Stimulated activated naive CD8-positive, alpha-beta T cell treated with anti-CD3 and anti-CD28 coated beads, Interleukin-15, Interleukin-2, amounts not matched to agents 100 U/mL and 50 U/mL, for 24 hours (primary cell): ENCODE data around the gene WNT9A.

Experiments used
- ATAC-seq: fragments of 150-1000 bp; cut with Tn5 transposase; one replicate; pipeline ENCODE4 v1.10.0; 2021
- DNase-seq: peaks from one replicate; pipeline ENCODE4 v3.0.0; 2021

The WNT9A gene

DNA sequence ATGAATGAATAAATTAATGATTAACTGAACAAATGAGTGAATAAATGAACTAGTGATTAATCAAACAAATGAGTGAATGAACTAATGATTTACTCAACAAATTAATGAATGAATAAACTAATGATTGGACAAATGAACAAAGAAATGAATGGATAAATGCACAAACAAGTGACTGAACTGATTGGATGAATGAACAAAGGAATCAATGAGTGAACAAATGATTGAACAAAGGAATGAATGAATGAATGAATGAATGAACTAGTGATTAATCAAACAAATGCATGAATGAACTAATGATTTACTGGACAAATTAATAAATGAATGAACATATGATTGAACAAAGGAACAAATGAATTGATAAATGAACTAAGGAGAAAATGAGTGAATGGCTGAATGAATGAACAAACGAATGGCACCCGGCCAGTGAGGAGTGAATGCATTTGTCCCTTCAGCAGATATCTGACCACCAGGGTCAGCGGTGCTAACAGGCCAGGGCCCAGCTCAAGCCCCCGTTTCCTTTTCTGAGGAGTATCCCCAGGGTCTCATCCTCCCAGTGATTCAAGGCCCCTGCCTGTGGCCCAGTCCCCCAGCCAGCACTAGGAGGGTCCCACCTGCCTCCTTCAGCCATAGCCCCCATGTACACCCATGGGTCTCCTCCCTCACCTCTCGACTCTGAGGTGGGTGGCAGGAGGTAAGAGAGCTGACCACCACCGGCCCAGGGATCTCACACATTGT, 49.9 kb downstream of the WNT9A start:
- no peak for DNase-seq
- ATAC-seq = no peak

DNA sequence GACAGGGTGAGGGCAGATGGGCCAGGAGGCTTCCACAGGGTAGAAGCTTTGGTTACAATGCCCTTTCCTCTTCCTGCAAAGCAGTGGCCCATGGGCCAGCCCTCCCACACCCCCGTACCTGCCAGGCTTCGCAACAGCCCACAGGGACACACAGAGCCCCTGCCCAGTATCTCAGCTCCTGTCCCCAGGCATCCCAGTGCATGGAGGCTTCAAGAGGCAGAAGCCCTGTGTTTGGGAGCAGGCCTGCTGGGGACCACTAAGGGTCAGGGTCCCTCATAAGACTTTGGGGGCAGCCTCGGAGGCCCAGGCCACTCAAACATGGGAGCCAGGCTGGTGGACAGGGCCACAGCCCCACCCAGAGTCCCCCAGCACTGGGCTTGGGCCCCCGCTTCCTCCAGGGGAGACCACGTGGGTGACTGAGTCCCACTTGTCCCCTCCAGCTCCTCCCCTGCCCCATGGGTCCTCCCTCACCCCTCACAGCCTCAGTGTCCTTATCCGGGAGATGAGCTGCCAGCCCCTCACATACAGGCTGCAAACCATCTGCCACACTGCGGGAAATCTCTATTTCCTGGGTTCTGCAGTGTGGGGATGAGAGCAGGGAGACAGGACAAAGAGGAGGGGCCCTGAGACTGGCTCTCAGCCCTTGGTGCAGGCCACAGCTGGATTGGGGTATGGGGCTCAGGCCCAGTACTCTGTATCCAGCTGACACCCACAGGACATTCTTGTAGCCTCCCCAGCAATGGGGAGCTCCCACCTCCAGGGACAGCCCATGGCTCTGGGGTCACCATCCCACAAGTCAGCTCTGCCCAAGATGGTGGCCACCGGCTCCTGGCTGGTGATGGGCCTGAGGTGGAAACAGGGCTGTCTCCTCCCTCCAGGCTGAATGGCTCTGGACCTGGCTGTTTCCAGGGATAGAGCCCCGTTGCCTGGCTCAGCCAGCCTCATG, 50.7 kb downstream of the WNT9A start:
- ATAC-seq (no peak), DNase-seq (peak; percentile 2)

DNA sequence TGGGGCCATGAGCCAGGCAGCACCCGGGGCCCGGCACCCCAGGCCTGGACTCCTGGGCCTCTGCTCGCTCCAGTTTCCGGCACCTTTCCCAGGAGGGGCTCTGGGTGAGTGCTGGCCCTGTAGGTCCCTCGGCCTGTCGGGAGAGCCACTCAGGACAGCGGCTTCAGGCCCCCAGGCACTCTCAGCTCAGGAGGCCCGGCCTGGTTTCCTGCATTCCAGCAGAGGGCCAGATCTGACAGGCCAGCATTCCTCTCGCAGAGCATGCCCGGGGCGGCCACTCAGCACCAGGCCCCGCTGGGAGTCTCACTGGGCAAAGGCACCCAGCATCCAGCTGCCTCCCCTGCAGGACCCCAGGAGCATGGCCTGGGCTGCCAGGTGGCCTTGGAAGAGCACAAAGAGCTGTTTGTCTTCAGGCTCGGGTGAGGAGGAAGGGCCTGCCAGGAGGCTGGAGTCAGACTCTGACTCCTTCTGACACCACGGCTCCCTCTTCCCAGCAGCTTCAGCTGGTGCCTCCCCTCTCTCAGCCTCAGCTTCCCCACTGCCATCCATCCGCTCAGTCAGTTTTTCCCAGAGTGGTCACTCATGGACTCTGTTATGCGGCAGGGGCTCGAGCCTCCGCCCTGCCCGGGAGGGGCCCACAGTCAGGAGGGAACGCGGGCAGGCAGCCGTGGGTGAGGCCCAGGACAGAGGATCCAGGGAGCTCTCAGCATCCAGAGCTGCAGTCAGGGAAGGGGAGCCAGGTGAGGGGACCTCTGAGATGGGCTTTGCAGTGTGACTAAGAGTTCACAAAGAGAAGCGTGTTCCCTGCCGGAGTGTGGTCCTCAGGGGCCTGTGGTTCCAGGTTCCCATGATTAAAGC, 51.7 kb downstream of the WNT9A start:
- no peak for ATAC-seq
- DNase-seq = peak; percentile 1

DNA sequence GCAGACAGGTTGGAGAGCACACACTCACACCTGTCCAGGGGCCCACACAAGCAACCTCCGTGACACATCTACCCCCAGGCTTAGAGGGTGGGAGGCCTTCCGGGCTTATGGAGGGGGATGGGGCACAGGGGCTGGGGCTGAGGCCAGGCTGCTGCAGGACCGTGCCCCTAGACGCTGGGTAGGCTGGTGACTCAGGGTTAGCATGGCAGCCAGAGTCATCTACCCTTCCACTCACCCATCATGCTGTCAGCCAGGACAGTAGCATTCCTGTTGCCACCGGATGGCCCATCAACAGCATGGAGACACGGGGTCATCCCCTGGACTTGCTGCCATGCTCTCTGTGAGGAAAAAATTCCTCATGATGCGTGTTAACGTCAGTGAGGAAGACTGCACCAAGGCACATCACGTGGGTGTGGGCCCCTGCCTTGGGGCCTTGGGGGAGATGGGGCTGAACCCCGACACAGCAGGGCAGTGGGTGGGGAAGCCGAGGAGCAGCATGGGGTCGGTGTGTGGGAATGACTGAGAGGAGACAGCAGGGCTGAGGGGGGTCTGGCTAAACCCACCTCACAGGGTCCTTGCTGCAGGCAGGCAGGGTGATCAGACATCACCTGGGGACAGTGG, 52.8 kb downstream of the WNT9A start:
- DNase-seq (peak; percentile 2), ATAC-seq (no peak)

DNA sequence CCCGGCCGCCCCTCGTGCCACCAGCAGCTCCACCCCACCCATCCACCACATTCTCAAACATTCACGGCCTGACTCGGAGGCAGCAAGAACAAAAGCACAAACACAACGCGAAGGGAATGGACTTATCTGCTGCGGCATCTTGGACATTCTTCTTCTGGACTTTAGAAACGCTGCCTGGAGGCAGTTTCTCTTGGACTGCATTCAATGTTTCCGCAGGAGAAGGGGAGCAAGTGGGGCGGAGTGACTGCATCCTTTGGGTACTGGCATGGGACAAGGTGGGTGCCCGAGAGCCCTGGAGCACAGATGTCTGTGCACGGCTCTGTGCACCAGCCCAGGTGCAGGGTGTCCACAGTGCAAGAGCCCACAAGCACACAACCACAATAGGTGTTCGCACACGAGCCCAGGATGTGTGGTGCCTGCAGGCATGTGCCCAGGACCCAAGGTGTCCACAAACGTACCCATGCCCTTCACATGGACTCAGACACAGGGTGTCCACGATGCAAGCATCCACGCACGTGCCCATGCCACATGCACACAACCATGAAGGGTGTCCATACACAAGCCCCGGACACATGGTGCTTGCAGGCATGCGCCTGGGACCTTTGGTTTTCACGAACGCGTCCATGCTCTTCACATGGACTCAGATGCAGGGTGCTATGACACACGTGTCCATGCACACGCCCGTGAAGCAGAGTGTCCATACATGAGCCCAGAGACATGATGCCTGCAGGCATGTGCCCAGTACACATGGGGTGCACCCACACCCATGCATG, 53.6 kb downstream of the WNT9A start:
- ATAC-seq (no peak), DNase-seq (peak; percentile 2)

DNA sequence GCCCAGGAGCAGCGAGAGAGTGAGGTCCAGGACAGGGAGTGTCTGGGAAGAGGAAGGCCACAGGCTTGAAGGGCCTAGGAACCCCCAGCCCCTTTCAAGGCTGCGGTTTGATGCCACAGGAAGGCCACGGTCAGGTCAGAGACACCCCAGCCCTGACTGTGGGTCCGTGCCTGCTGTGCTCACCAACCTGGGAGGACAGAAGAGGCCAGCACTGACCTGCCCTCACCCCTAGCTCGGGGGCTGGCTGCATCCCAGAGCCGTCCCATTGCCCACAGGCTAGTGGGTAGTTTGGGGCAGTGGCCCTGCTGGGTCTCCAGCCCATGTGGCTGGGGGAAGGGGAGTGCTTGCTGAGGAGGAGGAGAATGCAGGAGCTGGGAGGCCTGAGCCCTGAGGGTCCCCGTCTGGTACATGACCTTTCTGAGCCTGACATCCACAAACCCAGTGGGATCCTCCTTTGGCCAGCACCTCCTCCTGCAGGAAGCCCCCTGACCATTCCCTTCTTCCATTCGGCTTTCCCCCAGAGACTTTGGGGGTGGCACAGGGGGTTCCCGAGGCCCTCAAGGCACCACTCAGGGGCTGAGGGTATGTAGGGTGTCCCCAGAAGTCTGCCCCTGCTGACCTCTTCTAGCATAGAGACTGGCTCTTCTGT, 54.3 kb downstream of the WNT9A start:
- DNase-seq = no peak
- ATAC-seq = no peak

DNA sequence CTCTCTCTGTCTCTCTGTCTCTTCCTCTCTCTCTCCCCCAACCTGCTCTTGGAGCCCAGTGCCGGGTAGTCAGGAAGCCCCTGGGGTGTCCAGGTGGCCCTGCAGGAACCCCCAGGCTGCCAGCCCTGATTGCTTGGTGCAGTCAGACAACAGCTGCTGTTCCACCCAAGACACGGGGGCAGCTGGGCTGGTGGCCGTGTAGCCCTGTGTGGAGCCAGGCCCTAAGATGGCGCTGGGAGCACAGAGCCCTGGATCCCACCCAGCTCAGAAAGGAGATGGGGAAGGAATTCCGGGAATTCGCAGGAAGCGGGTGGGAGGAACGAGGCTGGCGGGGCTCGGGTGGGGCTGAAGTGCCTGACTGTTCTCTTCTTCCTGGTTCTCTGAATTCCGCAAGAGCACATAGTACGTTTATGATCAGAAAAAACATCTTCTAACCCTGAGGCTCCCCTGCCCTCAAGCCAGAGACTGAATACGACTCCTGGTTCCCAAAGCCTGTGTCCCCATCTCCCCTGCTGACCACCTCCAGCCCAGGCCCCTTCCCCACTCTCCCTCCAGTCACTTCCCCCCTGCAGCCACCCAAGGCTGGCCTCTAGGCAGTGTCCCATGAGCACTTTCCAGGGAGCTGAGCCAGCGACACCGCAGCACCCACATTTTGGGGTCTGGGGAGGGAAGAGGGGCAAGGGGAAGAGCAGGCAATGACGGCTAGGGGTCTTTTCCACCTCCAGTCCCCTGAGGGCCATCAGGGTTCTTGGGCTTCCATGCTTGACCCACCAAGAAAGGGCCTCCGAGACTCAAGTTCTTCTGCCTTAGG, 55.0 kb downstream of the WNT9A start:
- DNase-seq = no peak
- ATAC-seq = no peak

DNA sequence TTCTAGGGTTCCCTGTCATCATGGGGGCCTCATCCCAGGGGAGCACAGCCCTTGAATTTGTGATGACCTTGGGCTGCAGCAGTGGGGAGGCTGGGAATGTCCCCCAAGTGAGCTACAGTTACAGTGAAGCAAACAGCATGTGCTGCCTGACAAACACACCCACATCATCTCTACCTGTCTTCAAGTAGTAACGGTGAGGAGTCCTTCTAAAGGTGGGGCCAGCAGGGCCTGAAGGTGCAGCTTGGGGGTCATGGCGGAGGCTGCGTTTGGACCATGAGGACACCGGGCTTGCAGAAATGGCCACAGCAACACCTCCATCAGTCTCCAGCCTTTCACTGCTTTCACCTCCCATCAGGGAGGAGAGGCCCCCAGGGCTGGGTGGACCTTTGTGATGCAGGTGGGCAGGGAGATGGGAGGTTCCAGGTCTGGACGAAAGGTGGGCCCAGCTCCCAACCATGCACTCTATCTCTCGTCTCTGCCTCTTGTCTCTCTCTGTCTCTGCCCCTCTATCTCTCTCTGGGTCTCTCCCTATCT, 55.7 kb downstream of the WNT9A start:
- ATAC-seq (no peak), DNase-seq (no peak)

DNA sequence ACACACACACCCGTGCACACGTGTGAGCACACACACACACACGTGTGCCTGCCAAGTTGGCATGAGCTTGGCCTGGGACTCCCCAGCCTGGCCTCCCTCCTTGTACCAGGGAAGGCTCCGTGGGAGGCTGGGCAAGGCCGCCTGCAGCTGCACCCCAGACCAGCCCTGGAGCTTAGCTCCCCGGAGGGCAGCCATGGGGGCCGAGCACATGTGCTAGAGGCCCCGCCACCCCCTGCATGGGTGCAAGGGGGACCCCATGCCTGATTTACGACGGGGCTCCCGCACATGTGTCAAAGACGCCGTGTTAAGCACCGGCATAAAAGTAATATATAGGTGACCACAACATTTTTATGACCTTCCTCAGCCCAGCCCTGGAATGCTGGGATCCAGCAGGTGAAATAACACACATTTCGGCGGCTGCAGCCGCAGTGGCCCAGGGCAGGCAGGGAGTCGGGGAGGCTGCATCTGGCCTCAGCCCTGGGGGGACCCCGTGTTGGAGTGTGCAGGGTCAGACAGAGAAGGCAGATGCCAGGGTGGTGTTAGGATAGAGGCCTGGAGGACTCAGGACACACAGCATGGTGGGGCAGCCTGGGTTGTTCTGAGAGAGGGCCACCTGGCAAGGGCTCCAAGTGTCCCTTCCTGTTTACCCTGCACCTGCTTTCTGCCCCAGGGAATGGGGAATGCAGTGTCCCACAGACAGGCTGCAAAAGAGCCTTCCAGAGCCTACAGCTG, 56.3 kb downstream of the WNT9A start:
- ATAC-seq (no peak), DNase-seq (peak; percentile 1)

DNA sequence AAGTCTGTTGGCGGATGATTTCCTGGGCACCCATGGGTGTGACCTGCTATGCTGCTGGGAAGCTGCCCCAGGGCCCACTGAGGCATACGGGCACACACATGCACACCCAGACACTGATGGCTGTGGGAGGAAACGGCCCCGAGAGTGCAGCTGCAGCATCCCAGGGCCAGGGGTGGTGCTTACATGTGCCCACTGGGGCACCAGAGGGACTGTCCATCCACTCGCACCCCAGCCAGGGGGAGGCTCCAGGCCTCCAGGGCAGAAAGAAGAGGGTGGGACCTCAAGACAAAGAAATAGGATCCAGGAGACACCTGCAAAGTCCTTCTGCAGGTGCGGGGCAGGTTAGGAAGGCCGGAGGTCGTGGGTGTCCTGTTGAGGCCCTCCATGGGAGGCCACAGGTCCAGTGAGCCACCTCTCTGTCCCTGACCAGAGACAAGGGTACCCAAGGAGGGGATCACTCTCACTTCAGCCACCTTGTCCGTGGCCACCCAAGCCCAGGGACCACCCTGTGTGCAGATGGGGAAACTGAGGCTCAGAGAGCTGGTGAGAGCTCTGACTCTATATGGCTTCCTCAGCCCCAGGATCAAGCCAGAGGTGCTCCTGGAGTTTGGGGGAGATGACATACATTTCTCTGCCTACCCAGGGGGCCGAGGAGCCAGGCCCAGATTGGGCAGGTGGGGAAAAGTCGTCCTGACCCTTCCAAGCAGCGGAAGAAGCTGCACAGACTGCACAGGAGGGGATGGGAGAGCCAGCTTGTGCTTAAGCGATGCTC, 57.1 kb downstream of the WNT9A start:
- DNase-seq (no peak), ATAC-seq (no peak)

DNA sequence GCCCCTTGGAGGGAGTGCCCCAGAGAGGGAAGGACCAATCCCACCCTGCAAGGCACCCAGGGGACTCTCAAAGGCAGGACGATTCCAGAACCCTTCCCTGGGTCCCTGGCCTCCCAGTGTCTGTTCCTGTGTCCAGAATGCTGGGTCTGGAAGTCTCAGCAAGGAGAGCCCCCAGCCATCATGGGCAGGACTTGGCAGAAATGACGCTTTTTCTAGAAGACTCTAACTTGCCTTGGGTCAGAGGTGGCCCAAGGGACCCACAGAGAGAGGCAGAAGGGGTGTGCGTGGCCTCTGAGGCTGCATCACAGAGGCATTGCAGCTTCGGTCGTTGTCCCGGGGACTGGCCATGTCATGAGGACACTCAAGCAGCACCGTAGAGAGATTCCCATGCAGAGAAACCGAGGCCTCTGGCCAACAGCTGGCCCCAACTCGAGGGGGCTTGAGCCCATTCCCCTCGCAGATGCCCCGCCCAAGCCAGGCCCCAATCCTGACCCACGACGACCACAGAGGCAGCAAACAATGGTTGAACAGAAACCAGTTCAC, 57.8 kb downstream of the WNT9A start:
- DNase-seq = no peak
- no peak for ATAC-seq

DNA sequence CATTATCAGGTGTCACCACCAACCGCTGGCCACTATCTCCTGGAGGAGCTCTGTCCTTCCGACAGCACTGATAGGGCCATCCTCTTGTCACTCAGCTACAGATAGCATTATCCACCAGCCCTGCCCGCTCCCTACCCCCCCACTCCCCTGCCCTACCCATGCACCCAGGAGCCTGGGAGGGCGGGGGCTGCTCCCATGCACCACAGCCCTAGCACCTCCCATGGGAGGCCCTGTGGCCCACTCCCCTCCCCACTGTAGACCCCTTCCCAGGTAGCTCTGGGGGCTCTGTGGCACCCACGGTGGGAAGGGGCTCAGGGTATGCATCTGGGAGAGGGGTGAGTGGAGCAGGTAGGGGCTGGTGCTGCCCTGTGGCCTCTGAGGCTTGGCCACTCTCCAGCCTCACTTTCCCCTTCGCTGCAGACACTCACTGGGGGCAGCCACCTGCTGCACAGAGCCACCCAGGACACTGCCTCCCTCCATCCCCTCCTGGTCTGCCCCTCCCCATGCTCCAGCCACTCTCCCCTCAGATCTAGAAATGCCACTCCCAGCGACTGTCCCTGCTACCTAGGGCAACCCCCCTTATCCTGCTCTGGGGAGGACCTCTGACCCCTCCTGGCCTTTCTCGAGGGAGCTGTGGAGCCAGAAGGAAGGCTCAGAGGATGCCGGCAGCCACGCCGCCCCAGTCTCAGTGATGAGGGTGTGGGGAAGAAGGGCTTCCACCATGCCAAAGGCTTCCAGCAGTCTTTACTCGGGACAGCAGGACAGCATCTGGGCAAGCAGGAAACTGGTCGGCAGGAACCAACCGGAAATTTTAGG, 58.5 kb downstream of the WNT9A start:
- DNase-seq = no peak
- no peak for ATAC-seq

DNA sequence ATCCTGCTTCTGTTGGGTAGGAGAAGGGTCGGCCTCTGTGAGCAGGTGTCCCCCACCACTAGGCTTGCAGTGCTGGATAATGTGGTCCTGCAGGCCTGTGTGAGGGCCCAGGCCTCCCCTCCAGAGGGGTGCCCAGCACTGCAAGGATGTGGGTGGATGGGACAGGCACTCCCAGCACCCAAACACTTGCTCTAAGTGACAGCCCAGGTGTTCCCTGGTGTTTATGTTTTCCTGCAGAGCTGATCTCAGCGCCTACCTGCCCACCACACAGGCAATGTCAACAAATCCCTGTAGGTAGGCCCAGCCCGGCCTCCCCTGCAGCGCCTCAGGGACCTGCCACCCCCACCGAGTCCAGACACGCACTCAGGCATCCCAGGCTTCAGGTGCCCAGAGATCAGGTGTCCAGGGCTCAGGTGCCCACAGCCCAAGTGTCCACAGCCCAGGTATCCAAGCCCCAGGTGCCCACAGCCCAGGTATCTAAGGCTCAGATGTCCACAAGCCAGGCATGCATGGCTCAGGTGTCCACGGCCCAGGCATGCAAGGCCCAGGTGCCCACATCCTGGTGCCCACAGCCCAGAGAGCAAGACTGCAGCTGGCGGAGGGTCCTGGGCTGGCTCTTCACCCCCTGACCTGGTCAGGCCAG, 59.2 kb downstream of the WNT9A start:
- no peak for ATAC-seq
- DNase-seq = no peak

DNA sequence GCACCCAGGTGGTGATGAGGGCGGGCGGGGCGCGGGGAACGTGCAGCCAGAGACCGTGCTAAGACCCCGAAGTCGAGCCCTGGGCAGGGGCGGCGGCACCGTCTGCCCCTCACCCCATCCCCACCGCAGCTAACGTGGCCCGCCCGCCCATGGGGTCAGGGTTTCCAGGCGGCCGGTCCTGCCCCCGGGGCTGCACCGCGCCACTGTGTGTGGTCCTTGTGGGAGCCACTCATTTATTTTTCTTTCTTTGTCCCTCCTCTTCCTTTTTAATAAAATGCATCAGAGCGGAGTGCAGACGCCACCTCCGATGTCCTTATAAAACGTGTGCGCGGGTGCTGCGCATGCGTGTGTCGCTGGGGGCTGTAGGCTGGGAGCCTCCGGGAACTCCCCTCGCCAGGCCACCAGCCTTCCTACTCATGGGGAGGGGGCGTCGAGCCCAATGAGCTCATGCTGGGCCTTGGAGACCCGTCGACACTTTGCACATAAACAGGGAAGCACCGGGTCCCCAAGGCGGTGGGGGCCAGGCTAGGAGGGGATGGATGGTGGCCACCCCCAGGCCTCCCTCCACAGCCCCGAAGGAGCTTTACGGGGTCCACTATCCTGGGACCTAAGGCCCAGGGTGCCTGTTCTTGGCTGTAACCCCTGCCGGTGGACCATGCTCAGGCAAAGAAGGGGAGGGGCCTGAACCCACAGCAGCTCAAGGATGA, 59.9 kb downstream of the WNT9A start:
- ATAC-seq = no peak
- DNase-seq = no peak

DNA sequence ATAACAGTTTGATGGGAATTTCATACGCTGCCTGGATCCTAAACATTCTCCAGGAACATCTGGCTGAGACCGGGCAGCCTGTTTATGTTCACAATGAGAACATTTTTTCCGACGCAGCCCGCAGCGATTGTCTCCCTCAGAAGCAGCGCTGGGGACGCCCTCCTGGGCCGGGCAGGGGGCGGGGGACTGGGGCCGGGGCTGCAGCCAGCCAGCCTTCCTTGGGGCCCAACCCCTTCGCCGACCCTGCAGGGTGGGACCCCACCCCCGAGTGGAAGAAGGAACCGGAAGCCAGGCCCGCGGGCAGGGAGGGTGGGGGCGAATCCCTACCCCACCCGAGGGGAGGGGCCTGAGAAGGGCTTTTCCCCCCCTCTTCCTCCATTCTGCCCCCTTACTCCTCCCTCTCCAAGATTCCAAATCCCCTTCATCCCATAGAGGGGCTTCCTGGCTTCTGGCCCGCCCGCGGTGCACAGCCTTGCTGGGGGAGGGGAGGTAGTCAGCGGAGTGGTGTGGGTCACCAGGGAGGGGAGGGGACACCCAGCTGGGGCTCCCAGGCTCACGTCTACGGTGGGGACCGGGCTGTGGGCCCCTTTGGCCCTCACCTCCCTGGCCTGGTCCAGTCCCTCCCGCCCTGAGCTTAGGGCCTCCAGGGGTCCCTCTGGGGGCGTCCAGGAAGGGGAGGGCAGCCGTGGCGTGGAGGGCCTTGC, 60.6 kb downstream of the WNT9A start:
- DNase-seq (peak; percentile 36), ATAC-seq (no peak)
